ENCODE data around the gene CTSW. TPM values are rescaled to one million over a fixed set of nuclear protein-coding genes. Genes with fewer than 3 reads are reported as not detected.

CTSW gene
- total RNA-seq, 1 experiment from 2014 or later = 1.8 TPM

DNA sequence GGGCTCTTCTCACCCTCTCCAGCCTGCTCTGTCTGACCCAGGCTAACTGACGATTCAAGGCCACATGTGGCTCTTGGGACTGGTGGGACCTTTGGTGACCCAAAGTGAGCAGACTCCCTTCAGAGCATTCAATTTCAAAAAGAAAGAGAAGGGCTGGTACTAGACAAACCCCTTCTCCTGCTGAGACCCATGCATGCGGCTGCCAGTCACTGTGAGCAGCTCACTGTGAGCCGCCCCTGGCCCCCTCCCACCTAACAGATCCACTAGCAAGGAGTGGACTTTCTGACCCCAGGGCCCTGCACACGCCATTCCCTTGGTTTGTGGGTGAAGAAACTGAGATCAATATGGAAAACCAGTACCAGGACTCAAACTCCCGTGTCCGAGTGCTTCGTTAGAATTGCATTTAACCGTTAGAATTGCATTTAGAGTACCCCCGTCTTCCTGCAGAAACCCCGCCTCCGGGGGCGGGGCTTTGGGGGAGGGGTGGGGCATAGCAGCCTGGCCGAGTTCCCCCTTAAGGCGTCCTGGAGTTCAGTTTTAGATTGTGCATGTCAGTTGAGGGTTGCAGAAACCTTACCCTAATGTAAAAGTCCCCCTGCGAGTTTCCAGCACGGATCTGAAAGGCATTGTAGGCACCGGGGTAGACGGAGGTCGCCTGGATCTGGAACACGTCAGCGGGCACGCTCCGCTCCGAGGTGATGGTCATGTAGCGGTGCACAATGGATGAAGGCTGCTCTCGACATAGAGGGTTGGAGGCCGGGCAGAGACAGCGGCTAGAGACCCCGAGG, 12.2 kb upstream of the CTSW start:
- DNase-seq (ENCODE audit: low spot score) = no peak

DNA sequence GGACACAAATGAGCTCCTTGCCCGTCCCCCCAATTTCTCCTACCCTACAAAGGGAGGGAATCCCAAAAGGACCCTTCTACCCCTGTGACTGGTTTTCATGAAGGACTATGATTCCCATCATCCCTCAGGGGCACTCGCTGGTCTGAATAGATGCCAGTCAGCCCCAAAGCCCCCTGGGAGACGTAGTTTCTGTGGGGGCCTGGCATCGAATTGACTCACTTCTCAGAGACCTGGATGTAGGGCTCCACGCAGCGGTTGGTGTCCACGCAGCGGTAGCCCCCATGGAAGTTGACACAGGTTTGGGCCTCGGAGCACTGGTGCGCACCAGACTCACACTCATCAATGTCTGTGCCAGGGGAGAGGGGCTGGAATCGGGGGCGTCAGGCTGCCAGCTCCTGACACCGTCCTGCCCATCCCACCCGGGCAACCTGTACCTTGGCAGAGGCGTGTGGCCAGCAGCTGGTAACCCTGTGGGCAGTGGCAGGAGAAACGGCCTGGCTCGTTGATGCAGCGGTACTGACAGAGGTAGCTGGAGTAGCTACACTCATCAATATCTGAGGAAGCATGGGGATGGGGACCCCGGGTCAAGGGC, 11.5 kb upstream of the CTSW start:
- no peak for DNase-seq (ENCODE audit: low spot score)

DNA sequence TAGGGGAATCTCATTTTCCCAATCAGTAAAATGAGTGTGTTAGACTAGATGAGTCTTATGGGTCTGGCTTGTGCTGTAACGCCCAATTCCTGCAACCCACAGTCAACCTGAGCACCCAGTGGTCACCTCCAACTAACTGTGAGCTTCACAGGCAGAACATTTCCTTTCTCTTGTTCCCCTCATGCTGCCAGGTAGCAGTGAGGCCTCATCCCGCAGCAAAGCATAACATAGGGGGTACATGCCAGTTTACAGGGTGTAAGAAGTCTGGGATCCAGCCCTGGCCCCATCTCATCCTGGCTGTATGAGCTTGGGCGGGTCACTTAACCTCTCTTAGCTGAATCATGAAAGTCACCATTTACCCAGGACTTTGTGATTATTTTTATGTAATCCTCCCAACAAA, 10.7 kb upstream of the CTSW start:
- no peak for DNase-seq (ENCODE audit: low spot score)

DNA sequence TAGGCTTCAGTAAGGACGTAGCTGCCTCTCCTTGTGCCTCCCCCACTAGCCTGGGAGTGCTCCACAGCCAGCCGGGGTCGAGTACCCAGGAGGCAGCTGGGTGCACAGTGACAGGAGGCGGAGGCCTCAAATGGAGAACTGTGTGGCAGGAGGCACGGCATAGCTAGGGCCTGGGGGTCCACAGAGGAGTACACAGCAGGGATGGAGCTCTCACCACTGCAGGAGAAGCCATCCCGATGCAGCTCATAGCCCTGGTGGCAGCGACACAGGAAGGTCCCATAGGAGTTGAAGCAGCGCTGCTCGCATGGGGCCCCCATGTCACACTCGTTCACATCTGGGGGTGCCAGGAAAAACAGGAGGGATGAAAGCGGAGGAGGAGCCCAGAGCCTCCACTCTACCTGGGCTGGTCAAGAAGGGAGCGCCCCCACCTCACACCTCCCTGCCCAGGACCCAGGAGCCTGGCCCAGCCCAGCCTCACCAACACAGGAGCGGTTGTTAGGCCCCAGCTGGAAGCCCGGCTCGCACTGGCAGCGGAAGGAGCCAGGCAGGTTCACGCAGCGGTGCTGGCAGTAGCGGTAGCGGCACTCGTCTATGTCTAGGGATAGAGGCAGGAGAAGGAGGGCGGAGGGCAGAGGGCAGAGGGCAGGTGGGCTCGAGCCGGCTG, 9.9 kb upstream of the CTSW start:
- no peak for DNase-seq (ENCODE audit: low spot score)

DNA sequence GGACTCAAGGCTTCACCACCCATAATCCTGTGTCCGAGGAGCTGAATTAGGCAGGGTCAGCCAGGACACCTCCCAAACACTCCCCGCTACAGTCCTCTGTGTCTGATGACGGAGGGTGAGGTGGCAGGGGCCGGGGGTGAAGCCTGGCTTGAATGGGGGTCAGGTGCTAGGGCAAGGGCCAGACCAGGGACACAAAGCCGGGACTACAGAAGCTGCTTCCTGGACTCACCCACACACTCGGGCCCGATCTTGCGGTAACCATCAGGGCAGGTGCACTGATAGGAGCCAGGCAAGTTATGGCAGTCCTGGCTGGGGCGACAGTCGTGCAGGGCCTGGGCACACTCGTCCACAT, 9.4 kb upstream of the CTSW start:
- no peak for DNase-seq (ENCODE audit: low spot score)

DNA sequence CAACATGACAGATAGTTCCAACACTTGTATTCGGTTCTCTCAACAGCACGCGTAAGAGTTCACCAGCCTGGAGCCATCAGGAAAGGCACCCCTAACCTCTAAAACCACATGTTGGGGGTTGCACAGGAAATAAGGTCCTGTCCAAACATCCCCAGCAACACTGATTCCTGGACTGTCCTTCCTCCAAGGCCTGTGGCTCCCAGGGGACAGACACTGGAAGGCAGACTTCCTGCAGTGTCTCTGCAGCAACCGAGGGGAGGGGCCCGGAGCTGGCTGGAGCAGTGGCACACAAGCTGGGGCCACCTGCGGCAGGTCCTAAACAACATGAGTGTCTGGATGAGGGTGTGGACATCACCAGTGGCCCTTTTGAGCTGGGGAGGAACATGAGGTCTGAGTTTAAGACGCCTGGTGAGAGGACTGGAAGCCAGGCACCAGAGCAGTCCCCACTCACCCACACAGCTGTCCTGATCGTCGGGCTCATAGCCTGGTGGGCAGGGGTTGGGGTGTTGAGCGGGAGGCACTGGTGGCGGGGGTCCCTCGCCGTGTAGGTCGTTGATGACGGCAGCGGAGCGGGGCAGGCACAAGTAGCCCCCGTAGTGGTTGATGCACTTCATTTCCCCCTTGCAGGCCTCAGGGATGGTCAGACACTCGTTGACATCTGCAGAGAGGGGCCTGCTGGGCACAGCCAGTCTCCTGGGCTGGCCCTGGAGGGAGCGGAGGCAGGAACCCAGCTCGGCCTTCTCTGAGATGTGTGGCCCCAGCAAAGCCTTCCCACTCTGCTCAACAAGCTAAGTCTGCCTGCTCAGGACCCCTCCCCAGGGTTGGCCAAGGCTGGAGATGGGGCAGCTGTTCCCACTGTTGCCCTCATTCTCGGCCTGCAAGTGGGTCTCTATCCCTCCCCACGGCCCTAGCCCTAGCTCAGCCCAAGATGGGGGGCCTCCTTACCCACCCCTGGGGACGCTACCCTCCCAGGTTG, 8.6 kb upstream of the CTSW start:
- DNase-seq (ENCODE audit: low spot score) = no peak

DNA sequence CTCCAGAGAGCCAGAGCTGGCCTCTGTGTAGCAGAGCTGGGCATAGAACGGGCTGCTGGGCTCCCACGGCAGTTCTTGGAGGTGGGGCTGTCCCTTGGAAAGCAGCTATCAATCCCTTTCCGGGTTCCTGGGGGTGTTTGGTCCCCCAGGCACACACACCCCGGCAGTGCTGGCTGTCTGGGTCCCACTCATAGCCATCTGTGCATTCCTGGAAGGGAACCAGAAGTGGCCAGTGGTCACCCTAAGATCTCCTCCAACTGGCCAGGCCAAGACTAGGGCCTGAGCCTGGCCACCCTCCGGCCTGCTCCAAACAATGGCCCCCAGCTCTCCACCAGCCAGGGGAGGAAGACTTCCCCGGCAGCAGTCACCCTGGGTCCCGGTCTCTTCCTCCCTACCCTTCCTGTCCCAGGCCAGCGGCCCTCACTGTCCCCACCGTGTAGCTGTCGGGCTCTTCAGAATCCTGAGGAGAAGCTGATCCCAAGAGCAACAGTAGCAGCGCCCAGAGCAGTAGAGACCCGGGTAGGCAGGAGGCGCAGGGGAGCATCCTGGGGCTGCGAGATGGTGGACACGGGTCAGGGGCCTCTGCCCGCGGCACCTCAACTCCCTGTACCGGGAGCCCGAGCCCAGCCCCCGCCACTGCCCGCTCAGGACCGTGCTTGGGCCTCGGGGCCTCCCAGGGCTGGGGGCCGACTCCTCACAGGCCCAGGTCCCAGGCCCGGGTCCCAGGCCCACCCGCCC, 7.7 kb upstream of the CTSW start:
- no peak for DNase-seq (ENCODE audit: low spot score)

DNA sequence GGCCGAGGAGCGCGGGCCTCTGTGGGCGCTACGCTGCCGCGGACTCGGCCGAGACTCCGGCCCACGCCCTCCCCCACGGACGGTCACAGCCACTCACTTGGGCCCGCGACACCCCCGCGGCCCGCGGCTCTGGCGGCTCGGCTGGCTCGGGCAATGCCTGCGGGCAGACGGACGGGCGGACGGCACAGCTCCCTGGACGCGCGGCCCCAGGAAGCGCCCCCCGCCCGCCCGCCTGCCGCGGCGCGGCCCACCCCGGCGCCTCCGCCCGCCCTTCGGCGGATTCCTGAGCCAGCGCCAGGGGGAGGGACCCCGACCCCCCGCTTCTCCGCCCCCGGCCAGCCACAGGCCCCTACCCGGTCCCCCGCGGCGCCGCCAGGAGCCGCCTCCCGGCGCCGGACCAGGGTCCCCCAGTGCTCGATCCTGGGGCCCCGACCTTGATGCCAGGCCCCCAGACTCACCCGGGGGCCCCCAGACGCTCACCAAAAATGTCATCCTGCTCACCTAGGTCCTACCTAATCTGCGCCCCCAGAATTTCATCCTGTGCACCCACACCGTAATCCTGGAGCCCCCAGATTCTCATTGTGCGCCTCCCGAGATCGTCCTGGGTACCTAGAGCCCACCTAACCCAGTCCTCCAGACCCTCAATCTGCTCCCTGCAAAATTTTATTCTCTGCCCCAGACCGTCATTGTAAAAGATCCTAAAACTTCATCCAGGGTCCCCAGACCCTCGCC, 6.9 kb upstream of the CTSW start, which contains the start of gene EFEMP2:
Gene EFEMP2, minus strand, starts transcription at position 215 of the 732 bp plus-strand sequence. CDS start 446 bp downstream, outside the sequence.
- no peak for DNase-seq (ENCODE audit: low spot score)

DNA sequence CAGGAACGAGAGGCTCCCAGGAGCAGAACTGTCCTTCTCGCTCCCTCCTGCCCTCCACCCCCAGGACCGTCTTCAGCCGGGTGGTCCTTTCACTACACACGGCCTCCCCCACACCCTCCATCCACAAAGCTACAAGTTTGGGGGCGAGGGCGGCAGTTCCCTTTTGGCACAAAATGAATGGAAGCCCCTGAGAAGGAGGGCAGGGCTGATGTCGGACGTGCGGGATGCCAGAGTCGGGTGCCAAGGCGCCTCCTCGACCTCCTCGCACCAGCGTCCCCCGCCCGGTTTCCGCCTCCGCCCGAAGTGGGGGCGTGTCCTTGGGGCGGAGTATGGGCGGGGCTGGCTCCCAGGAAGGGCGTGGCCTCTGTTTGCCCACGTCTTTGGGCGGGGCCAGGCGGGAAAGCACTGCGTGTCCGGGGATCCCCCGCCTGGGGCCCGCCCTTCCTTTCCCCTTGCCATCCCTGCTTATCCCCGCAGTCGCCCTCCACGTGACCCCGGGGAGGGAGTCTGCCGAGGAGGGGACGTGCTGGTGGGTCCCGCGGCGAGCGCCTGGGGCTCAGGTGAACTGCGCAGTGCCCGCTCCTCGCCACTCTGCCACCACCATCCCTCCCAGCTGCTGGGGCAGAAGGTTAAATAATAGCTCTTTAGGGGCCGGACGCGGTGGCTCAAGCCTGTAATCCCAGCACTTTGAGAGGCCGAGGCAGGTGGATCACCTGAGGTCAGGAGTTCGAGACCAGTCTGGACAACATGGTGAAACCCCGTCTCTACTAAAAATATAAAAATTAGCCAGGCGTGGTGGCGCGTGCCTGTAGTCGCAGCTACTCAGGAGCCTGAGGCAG, 6.1 kb upstream of the CTSW start:
- DNase-seq (ENCODE audit: low spot score) = peak; percentile 86

DNA sequence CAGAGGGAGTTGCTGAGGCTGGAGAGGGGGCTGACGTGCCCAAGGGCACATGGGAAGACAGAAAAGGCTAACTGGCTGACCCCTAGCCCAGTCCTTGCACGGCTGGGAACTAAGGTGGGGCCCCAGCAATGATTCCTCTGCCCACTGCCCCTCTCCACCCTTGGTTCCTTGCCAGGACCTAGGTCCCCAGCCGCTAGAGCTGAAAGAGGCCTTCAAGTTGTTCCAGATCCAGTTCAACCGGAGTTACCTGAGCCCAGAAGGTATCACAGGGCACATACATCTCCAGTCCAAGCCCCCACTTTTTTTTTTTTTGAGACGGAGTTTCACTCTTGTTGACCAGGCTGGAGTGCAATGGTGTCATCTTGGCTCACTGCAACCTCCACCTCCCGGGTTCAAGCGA, 390 bp downstream of the CTSW start:
- no peak for DNase-seq (ENCODE audit: low spot score)

DNA sequence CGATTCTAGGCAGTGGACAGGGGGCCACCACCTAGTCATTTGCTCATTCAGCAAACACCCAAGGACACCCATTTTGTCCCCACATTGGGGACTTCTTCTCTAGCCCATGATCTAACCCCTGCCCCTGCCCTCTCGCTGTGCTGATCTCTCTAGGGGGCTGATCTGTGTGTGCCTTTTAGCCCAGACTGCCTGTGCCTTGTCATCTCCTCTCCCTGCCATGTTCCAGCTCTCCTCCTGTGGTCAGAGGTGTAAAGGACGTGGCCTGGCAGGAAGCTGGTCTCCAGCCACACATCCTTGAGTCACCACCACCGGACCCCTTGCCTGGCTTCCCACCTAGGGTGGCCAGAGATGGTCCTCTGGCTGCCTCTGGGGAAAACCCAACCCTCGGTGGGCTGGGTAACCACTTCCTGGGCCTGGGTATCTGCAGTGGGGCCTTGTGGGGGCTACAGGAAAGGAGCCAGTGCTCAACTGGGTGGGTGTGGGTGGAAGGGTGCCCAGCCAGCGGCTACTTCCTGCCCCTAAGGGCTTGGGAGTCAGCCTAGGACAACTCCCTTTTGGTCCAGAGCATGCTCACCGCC, 1.3 kb downstream of the CTSW start:
- DNase-seq (ENCODE audit: low spot score) = no peak

DNA sequence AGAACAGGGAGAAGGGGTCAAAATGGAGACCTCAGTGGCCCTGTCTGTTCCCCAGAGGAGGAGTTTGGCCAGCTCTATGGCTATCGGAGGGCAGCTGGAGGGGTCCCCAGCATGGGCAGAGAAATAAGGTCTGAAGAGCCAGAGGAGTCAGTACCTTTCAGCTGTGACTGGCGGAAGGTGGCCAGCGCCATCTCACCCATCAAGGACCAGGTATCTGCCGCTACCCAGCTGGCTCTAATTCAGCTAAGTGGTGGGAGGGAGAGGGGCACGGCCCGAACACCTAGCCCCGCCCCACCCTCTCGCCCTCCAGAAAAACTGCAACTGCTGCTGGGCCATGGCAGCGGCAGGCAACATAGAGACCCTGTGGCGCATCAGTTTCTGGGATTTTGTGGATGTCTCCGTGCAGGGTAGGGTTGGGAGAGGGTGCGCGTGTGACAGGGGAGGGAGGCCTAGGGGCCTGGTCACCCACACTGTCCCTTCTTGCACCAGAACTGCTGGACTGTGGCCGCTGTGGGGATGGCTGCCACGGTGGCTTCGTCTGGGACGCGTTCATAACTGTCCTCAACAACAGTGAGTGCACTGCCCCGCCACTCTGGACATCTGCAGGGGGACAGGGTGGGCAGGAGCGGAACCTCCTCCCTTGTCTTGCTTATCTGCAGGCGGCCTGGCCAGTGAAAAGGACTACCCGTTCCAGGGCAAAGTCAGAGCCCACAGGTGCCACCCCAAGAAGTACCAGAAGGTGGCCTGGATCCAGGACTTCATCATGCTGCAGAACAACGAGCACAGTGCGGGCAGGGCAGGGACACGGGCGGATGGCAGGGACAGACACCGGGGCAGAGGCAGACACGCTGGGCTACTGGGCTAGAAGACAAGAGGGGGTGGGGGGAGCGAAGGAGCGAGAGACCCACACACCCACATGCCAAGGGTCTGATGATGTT, 2.8 kb downstream of the CTSW start:
- no peak for DNase-seq (ENCODE audit: low spot score)

DNA sequence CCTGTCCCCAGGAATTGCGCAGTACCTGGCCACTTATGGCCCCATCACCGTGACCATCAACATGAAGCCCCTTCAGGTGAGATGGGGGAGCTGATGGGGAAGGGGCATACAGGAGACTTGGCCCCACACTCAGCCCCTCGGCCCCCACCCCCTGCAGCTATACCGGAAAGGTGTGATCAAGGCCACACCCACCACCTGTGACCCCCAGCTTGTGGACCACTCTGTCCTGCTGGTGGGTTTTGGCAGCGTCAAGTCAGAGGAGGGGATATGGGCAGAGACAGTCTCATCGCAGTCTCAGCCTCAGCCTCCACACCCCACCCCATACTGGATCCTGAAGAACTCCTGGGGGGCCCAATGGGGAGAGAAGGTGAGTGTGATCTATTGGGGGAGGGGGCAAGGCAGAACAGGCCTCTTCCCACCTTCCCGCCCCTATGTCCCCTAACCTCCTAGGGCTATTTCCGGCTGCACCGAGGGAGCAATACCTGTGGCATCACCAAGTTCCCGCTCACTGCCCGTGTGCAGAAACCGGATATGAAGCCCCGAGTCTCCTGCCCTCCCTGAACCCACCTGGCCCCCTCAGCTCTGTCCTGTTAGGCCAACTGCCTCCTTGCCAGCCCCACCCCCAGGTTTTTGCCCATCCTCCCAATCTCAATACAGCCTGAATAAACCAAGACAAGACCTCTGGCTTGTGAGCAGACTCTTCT, 3.6 kb downstream of the CTSW start:
- DNase-seq (ENCODE audit: low spot score) = no peak

DNA sequence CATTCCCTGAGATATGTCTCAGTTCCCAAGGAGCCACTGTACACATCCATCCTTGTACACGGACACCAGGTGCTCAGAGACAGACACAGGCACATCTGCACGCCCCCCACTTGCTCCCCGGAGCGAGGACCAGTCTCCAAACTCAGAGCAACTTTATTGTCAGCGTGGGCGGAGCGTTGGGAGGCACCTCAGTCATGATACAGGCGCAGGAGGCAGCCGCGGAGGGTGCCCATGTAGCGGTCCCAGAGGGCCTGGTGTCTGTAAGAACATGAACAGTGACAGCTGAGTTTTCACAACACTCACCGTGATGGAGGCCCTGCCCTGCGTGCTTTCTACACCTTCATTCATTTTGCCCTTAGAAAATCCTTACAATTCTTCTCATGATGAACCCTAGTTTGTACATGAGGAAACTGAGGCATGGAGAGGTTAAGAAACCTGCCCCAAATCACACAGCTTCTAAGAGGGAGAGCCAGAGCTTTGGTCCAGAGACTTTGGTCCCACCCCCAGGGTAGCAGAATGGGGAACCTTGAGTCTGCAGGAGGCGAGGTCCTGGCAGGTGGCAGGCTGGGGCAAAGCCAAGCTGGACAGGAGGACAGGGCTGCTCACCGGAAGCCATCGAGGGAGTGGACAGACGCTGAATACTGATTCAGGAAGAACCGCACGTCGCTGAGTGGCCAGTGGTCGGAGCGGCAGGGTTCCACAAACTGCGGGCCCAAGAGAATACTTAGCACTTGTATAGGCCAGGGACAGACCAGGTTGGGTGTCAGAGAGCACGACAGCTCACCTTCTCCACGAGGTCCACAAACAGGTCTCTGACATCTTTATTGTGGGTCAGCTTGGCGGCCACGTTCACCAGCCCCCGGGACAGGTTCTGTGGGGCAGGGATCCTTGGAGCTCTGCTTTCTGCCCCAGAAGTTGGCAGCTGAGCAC, 4.4 kb downstream of the CTSW start:
- DNase-seq (ENCODE audit: low spot score) = no peak

DNA sequence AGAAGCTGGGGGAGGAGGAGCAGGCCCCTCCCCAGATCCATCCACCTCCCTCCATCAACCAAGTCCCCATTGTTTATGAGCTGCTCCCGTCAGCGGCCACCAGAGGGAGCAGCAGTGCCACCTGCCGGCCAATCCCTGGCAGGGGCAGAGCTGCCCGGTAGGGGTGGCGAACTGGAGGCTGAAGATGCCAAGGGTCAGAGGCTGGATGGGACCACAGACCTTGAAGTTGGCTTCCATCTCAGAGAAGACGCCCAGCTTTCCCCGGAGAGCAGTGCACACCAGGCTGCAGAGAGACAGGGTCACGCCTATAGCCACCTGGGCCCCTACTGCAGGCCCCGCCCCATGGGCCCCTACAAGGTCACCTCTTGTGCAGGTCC, 5.1 kb downstream of the CTSW start:
- no peak for DNase-seq (ENCODE audit: low spot score)

DNA sequence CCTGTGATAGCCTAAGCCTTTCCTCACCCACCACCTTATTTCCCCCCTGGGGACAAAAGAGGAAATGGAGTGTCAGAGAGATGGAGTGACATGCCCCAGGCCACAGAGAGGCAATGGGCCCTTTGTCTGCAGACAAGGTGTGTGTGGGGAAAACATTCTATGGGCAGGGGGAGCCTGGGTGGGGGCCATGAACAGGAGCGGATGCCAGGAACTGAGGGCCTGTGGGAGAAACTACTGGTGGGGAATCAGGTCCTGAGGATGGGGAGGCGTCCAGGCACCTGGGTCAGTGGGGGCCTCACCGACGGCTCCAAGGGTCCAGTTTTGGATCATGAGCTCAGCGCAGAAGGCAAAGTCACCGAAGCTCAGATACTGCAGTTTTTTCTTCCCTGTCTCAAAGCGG, 5.6 kb downstream of the CTSW start:
- no peak for DNase-seq (ENCODE audit: low spot score)
